ENCODE measurements around the gene YIPF6. TPM values are rescaled to one million over a fixed set of nuclear protein-coding genes. Genes with fewer than 3 reads are reported as not detected.
"Not testable (repeated sequence)": the region's sequence is repeated elsewhere in the genome, so short reads cannot be mapped to it uniquely, and the experiment has no call there.

Gene YIPF6
- total and polyA plus RNA-seq, 9 donors, result 8.6 to 31.7 (median 25.4) TPM

- Histone ChIP-seq H3K4me1 (ENCODE audit: insufficient read depth) (no peaks in the 10 kb centered on the region), H3K27ac (no peak overlapping the region), H3K27me3 (no peaks in the 10 kb centered on the region), H3K36me3 (no peaks in the 10 kb centered on the region), H3K9me3 (no peaks in the 10 kb centered on the region), H3K4me3 (no peak overlapping the region)
- DNase-seq, result no peak
- TF ChIP-seq EP300 (IDR thresholded peaks at IDR 0.05) (no peak), POLR2A (IDR thresholded peaks at IDR 0.05) (no peak), CTCF (IDR thresholded peaks at IDR 0.05) (no peak)
- 62 to 70% (median 68%) methylated on average over 4 of the region's 4 CpGs for WGBS, 3 donors
- intact Hi-C loops (cut with DNase I), result no loop called here
These were observed 57.2 kb downstream of the YIPF6 start for GRCh38 chrX:68556036-68556435.

GRCh38 chrX:68557126-68557525, 58.3 kb downstream of the YIPF6 start:
- intact Hi-C loops (cut with DNase I); H3K9me3 ChIP-seq; H3K4me1 ChIP-seq (ENCODE audit: insufficient read depth); DNase-seq; H3K27me3 ChIP-seq; H3K4me3 ChIP-seq; H3K36me3 ChIP-seq; H3K27ac ChIP-seq: not testable (repeated sequence)
- WGBS, 3 donors, result 84 to 93% (median 90%) methylated on average over 8 of the region's 8 CpGs

- H3K4me3 ChIP-seq; DNase-seq; H3K4me1 ChIP-seq (ENCODE audit: insufficient read depth); H3K27me3 ChIP-seq; intact Hi-C loops (cut with DNase I); H3K9me3 ChIP-seq; H3K27ac ChIP-seq; H3K36me3 ChIP-seq: not testable (repeated sequence)
- whole genome bisulfite sequencing, 3 donors, result 80 to 93% (median 83%) methylated on average over 4 of the region's 4 CpGs
These were observed 61.1 kb downstream of the YIPF6 start for GRCh38 chrX:68559905-68560304.

GRCh38 chrX:68568136-68568535, 69.3 kb downstream of the YIPF6 start:
- WGBS, 3 donors, result 73 to 79% (median 77%) methylated on average over 2 of the region's 2 CpGs
- no peak overlapping the region for H3K27ac ChIP-seq
- H3K27me3 ChIP-seq, result no peaks in the 10 kb centered on the region
- no peaks in the 10 kb centered on the region for H3K4me1 ChIP-seq (ENCODE audit: insufficient read depth)
- H3K9me3 ChIP-seq, result no peaks in the 10 kb centered on the region
- H3K4me3 ChIP-seq, result no peak overlapping the region
- no peak for DNase-seq
- no peaks in the 10 kb centered on the region for H3K36me3 ChIP-seq
- TF ChIP-seq CTCF (IDR thresholded peaks at IDR 0.05) (no peak), POLR2A (IDR thresholded peaks at IDR 0.05) (no peak)
- intact Hi-C loops (cut with DNase I), result no loop called here

- Histone ChIP-seq H3K27me3 (no peaks in the 10 kb centered on the region), H3K36me3 (no peaks in the 10 kb centered on the region), H3K27ac (no peak overlapping the region), H3K4me3 (no peak overlapping the region), H3K9me3 (no peaks in the 10 kb centered on the region), H3K4me1 (ENCODE audit: insufficient read depth) (no peaks in the 10 kb centered on the region)
- TF ChIP-seq POLR2A (IDR thresholded peaks at IDR 0.05) (no peak), CTCF (IDR thresholded peaks at IDR 0.05) (no peak), EP300 (IDR thresholded peaks at IDR 0.05) (no peak)
- 66 to 74% (median 66%) methylated on average over 4 of the region's 4 CpGs for WGBS, 3 donors
- DNase-seq, result no peak
- intact Hi-C loops (cut with DNase I), result no loop called here
These were observed 71.7 kb downstream of the YIPF6 start for GRCh38 chrX:68570598-68570997.

- Histone ChIP-seq H3K4me3 (no peak overlapping the region), H3K27me3 (no peaks in the 10 kb centered on the region), H3K4me1 (ENCODE audit: insufficient read depth) (no peaks in the 10 kb centered on the region), H3K9me3 (no peaks in the 10 kb centered on the region), H3K36me3 (no peaks in the 10 kb centered on the region), H3K27ac (no peak overlapping the region)
- intact Hi-C loops (cut with DNase I), result no loop called here
- no peak for DNase-seq
- WGBS, 3 donors, result 70 to 74% (median 73%) methylated on average over 3 of the region's 3 CpGs
- no peak for TF ChIP-seq CTCF (IDR thresholded peaks at IDR 0.05)
- TF ChIP-seq EP300 (IDR thresholded peaks at IDR 0.05), result no peak
- no peak for TF ChIP-seq POLR2A (IDR thresholded peaks at IDR 0.05)
These were observed 72.4 kb downstream of the YIPF6 start for GRCh38 chrX:68571292-68571609.

Measured in ovary (tissue), 9 donors.